Measurements from ENCODE around the gene ZNF689.
"Not testable (repeated sequence)": the region's sequence is repeated elsewhere in the genome, so short reads cannot be mapped to it uniquely, and the experiment has no call there.

The ZNF689 gene

GRCh38 chr16:30641378-30641982, 31.3 kb upstream of the ZNF689 start:
- no peak overlapping the region for H3K4me3 ChIP-seq
- DNase-seq (ENCODE audit: low read depth, low spot score), result no peak
- no peak overlapping the region for H3K27ac ChIP-seq
- no peaks in the 10 kb centered on the region for H3K9me3 ChIP-seq (ENCODE audit: low read depth, low read length)
- no peak for TF ChIP-seq POLR2AphosphoS5 (IDR thresholded peaks at IDR 0.05; ENCODE audit: borderline replicate concordance, low read depth, low read length)
- no peak for TF ChIP-seq FOXP2 (optimal IDR thresholded peaks at IDR 0.05; ENCODE audit: control extremely low read depth, extremely low read length, insufficient read depth)
- TF ChIP-seq EZH2 (IDR thresholded peaks at IDR 0.05), result no peak
- no peak overlapping the region for H3K9ac ChIP-seq (ENCODE audit: insufficient read length)
- H3K36me3 ChIP-seq (ENCODE audit: insufficient read depth, low read length), result no peaks in the 10 kb centered on the region

- Histone ChIP-seq H3K4me3 (no peak overlapping the region), H3K36me3 (ENCODE audit: insufficient read depth, low read length) (no peaks in the 10 kb centered on the region), H3K27ac (no peak overlapping the region), H3K9ac (ENCODE audit: insufficient read length) (no peak overlapping the region), H3K9me3 (ENCODE audit: low read depth, low read length) (no peaks in the 10 kb centered on the region)
- no peak for TF ChIP-seq EZH2 (IDR thresholded peaks at IDR 0.05)
- TF ChIP-seq POLR2AphosphoS5 (IDR thresholded peaks at IDR 0.05; ENCODE audit: borderline replicate concordance, low read depth, low read length), result no peak
- no peak for TF ChIP-seq FOXP2 (optimal IDR thresholded peaks at IDR 0.05; ENCODE audit: control extremely low read depth, extremely low read length, insufficient read depth)
- no peak for DNase-seq (ENCODE audit: low read depth, low spot score)
These were observed 27.8 kb upstream of the ZNF689 start for GRCh38 chr16:30637944-30638343.

GRCh38 chr16:30637139-30637538, 26.9 kb upstream of the ZNF689 start:
- H3K4me3 ChIP-seq; H3K9ac ChIP-seq (ENCODE audit: insufficient read length); H3K27ac ChIP-seq: not testable (repeated sequence)

GRCh38 chr16:30636599-30636998, 26.4 kb upstream of the ZNF689 start:
- Histone ChIP-seq H3K9ac (ENCODE audit: insufficient read length) (no peak overlapping the region), H3K9me3 (ENCODE audit: low read depth, low read length) (no peaks in the 10 kb centered on the region), H3K36me3 (ENCODE audit: insufficient read depth, low read length) (no peaks in the 10 kb centered on the region), H3K27ac (no peak overlapping the region), H3K4me3 (no peak overlapping the region)
- TF ChIP-seq EZH2 (IDR thresholded peaks at IDR 0.05) (no peak), POLR2AphosphoS5 (IDR thresholded peaks at IDR 0.05; ENCODE audit: borderline replicate concordance, low read depth, low read length) (no peak), FOXP2 (optimal IDR thresholded peaks at IDR 0.05; ENCODE audit: control extremely low read depth, extremely low read length, insufficient read depth) (no peak)
- no peak for DNase-seq (ENCODE audit: low read depth, low spot score)

More at GRCh38 chr16:30637139-30637538, 26.9 kb upstream of the ZNF689 start:
- DNase-seq (ENCODE audit: low read depth, low spot score); H3K9me3 ChIP-seq (ENCODE audit: low read depth, low read length); H3K36me3 ChIP-seq (ENCODE audit: insufficient read depth, low read length): not testable (repeated sequence)

- TF ChIP-seq FOXP2 (optimal IDR thresholded peaks at IDR 0.05; ENCODE audit: control extremely low read depth, extremely low read length, insufficient read depth) (no peak), EZH2 (IDR thresholded peaks at IDR 0.05) (no peak), POLR2AphosphoS5 (IDR thresholded peaks at IDR 0.05; ENCODE audit: borderline replicate concordance, low read depth, low read length) (no peak)
- Histone ChIP-seq H3K9me3 (ENCODE audit: low read depth, low read length) (no peaks in the 10 kb centered on the region), H3K36me3 (ENCODE audit: insufficient read depth, low read length) (no peaks in the 10 kb centered on the region), H3K9ac (ENCODE audit: insufficient read length) (peak overlapping the region; percentile 97), H3K4me3 (peak overlapping the region; percentile 98), H3K27ac (peak overlapping the region; percentile 80)
- no peak for DNase-seq (ENCODE audit: low read depth, low spot score)
These were observed 23.3 kb upstream of the ZNF689 start for GRCh38 chr16:30633526-30633925.

- H3K4me3 ChIP-seq; H3K9ac ChIP-seq (ENCODE audit: insufficient read length); H3K27ac ChIP-seq; H3K9me3 ChIP-seq (ENCODE audit: low read depth, low read length); DNase-seq (ENCODE audit: low read depth, low spot score); H3K36me3 ChIP-seq (ENCODE audit: insufficient read depth, low read length): not testable (repeated sequence)
These were observed 22.3 kb upstream of the ZNF689 start for GRCh38 chr16:30632454-30632853.

GRCh38 chr16:30628628-30629540, 18.7 kb upstream of the ZNF689 start:
- no peak overlapping the region for H3K27ac ChIP-seq
- peak overlapping the region; percentile 40; the same call in 1 of the 2 replicates for H3K4me3 ChIP-seq
- H3K9ac ChIP-seq (ENCODE audit: insufficient read length), result no peak overlapping the region
- no peaks in the 10 kb centered on the region for H3K36me3 ChIP-seq (ENCODE audit: insufficient read depth, low read length)
- H3K9me3 ChIP-seq (ENCODE audit: low read depth, low read length), result no peaks in the 10 kb centered on the region
- DNase-seq (ENCODE audit: low read depth, low spot score), result no peak
- TF ChIP-seq FOXP2 (optimal IDR thresholded peaks at IDR 0.05; ENCODE audit: control extremely low read depth, extremely low read length, insufficient read depth), result no peak
- TF ChIP-seq EZH2 (IDR thresholded peaks at IDR 0.05), result no peak
- no peak for TF ChIP-seq POLR2AphosphoS5 (IDR thresholded peaks at IDR 0.05; ENCODE audit: borderline replicate concordance, low read depth, low read length)

- no peak for TF ChIP-seq POLR2AphosphoS5 (IDR thresholded peaks at IDR 0.05; ENCODE audit: borderline replicate concordance, low read depth, low read length)
- no peak for TF ChIP-seq EZH2 (IDR thresholded peaks at IDR 0.05)
- TF ChIP-seq FOXP2 (optimal IDR thresholded peaks at IDR 0.05; ENCODE audit: control extremely low read depth, extremely low read length, insufficient read depth), result no peak
- Histone ChIP-seq H3K4me3 (no peak overlapping the region), H3K27ac (no peak overlapping the region), H3K9ac (ENCODE audit: insufficient read length) (no peak overlapping the region), H3K9me3 (ENCODE audit: low read depth, low read length) (no peaks in the 10 kb centered on the region), H3K36me3 (ENCODE audit: insufficient read depth, low read length) (no peaks in the 10 kb centered on the region)
- DNase-seq (ENCODE audit: low read depth, low spot score), result no peak
These were observed 16.0 kb upstream of the ZNF689 start for GRCh38 chr16:30626236-30626635.
